AG09309 (cell line): ENCODE measurements around the gene NT5DC2.

Source experiments
- DNase-seq: peaks from one replicate; pipeline ENCODE4 v3.0.0-alpha.2; 2010; ENCODE audit warnings: low read depth
- H3K4me3 ChIP-seq: 2 replicates; pipeline ENCODE4 v1.5.1; 2011; ENCODE audit warnings: mild to moderate bottlenecking, low read depth, low read length, moderate library complexity; ENCODE audit not compliant: control insufficient read depth
- CTCF ChIP-seq: IDR thresholded peaks from 2 replicates; pipeline ENCODE4 v1.5.1; 2011; ENCODE audit warnings: mild to moderate bottlenecking, low read depth, low read length, inconsistent platforms; ENCODE audit not compliant: insufficient read depth, control insufficient read depth; ENCODE audit errors: missing control alignments

NT5DC2 gene

GRCh38 chr3:52532838-52533622, 627 bp downstream of the NT5DC2 start:
- no peak for TF ChIP-seq CTCF
- peak overlapping the region; percentile 82 for H3K4me3 ChIP-seq
- no peak for DNase-seq

- H3K4me3 ChIP-seq, result peak overlapping the region; percentile 82
- DNase-seq, result no peak
- no peak for TF ChIP-seq CTCF
Observed at GRCh38 chr3:52532517-52532837, 1.2 kb downstream of the NT5DC2 start.

GRCh38 chr3:52531860-52532516, 1.7 kb downstream of the NT5DC2 start:
- no peak for DNase-seq
- TF ChIP-seq CTCF, result no peak
- H3K4me3 ChIP-seq, result peak overlapping the region; percentile 82

- DNase-seq, result no peak
- no peak overlapping the region for H3K4me3 ChIP-seq
- TF ChIP-seq CTCF, result no peak
Observed at GRCh38 chr3:52530918-52531826, 2.5 kb downstream of the NT5DC2 start.

GRCh38 chr3:52529376-52530333, 4.0 kb downstream of the NT5DC2 start:
- DNase-seq, result no peak
- TF ChIP-seq CTCF, result no peak
- H3K4me3 ChIP-seq, result no peak overlapping the region
